ENCODE results near the gene RAD51B.

The RAD51B gene

GRCh38 chr14:67908052-67908754, 88.6 kb downstream of the RAD51B start:
- no peak for FAIRE-seq

DNA sequence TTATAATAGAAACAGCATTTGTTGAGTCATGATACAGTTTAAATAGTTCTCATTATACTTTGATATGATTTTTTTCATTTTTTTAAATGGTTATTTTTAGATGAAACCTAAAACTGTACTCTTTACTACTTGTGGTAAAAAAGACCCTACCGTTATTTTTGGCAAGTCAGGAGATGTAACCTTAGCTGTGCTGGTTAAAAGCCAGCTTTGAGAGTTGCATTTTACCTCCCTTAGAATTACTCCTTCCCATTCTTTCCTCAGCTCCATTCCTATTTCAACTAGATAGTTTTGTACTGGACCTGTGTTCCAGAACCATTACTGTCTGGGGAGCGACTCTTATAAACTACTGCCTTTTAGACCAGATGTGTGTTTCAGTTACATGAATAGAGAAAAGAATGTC, 92.0 kb downstream of the RAD51B start:
- FAIRE-seq: no peak

DNA sequence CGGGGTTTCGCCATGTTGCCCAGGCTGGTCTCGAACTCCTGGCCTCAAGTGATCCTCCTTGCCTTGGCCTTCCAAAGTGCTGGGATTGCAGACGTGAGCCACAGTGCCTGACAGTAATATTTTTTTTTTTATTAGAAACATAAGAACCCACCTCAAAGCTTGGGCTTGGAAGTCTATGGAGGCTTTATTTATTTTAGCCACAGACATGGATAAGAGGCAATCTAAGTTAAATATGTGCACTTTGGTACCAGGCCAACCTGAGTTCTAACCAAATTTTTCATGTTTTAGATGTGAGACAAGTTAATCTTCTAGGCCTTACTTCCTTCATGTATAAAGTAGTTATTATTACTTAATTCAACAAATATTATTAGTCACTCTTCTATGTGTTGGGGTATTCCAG, 96.9 kb downstream of the RAD51B start:
- FAIRE-seq: no peak

- FAIRE-seq: no peak
Observed at GRCh38 chr14:67917006-67917405, 97.4 kb downstream of the RAD51B start.

DNA sequence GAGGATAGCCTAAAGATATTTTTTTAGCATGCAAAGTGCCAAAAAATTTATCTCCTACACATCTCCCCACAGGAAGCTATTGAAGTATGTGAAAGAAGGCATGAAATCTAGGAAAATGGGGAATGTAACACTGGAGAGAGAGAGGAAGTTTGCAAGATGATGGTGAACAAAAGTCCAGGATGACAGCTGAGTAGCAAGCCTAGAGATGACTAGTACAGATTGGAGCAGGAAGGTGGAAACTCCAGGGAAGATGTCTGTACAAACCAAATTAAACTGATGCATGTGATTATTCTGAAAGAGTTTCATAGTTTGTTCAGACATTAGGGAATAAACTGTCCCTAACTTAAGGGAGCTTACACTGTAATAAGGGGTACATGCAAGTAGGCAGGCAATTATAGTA, 99.3 kb downstream of the RAD51B start:
- no peak for FAIRE-seq

DNA sequence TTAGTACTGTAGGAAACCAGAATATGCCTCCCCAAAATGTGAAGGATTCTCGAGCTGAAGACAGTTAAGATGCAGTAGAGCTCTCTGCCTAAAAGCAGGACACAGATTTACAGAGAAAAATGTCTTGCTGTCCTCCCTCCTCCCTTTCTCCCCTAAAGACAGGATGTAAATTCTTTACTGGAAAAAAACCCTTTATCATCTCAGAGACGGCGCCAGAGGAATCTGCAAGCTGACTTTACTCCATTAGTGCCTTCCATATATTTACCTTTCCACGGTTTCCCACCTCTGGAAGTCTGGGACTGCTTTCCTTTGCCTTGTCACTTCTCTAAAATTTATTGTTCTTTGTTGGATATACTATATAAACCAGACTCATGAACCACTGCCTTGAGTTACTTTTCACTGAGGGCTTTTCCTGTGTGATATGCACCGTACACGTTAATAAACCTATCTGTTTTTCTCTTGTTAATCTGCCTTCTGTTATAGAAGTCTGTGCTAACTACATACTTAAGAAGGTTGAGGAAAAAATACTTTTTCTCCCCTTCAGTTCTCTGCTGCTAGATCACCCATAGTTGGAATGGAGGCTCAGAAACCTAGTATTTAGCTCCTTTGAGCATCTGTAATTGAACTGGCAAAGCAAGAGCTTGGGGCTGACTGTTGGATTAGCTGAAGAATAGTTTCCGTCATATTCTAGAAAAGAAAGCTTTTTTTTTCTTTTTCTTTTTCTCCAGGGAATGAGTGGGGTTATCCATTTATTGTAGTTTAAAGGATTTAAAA, 99.9 kb downstream of the RAD51B start:
- no peak for FAIRE-seq

- FAIRE-seq: no peak
Observed at GRCh38 chr14:67926821-67927220, 107.2 kb downstream of the RAD51B start.

DNA sequence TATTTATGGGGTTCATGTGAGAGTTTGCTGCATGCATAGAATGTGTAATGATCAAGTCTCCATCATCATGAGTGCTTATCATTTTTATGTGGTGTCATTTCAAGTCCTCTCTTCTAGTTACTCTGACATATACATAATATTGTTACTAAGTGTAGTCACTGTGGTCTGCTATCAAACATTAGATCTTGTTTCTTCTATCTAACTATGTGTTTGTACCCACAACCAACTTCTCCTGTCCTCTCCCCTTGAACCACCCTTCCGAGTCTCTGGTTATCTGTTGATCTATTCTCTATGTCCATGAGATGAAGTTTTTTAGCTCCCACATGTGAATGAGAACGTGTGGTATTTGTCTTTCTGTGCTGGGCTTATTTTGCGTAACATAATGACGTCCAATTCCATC, 107.7 kb downstream of the RAD51B start:
- FAIRE-seq: no peak

DNA sequence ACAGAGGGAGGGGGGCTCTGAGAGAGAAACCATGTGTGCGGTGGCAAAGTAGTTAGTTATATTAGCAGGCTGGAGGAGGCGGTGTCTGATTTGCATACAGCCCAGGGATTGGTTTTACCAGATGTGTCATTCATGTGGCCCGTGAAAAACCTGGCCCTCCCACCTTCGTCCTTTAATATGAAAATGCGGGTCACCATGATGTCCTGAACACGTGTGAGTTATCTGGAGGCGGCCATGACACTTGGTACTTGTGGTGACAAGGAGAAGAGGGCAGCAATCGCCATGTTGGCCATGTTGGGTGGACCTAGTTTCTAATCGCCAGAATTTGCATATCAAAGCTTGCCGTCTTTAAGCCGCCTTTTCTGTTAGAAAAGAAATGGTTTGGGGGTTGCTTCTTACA, 108.8 kb downstream of the RAD51B start:
- no peak for FAIRE-seq

GRCh38 chr14:67932708-67933246, 113.2 kb downstream of the RAD51B start:
- no peak for FAIRE-seq

GRCh38 chr14:67933266-67933665, 113.7 kb downstream of the RAD51B start:
- no peak for FAIRE-seq

DNA sequence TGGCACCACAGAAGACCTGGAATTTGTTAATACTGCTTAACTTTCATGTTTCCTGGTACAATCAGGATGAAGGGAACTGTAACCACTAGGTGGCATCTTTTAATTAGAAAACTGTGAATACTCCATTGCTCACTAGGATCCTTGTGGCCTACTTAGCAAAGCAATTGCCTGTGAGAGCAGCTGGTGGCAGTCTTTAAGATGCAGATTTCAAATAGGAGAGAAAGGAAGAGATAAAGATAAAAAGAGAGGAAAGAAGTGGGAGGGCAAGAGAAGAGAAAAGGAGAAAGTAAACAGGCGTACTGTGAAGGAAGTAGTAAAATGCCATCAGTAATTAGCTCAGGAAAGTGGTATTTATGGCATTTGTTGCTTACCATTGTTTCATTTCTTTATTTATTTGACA, 114.5 kb downstream of the RAD51B start:
- FAIRE-seq: peak; percentile 21

DNA sequence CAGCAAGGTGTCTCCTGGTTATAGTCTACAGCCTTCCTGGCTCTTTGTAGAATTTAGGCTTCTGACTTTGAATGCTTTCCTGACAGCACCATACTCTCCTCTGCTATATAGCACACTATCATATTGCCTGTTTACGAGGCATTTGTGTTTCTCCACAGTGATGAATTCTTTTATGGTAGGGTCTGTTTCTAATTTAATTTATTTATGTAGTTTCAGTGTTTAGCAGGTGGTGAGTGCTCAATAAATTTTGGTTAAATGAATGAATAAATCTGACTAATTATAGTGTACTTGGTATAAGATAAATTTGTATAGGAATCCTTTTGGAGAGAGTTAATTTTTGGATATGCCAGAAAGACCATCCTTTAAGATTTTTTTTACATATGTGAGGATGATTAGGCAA, 115.3 kb downstream of the RAD51B start:
- no peak for FAIRE-seq

DNA sequence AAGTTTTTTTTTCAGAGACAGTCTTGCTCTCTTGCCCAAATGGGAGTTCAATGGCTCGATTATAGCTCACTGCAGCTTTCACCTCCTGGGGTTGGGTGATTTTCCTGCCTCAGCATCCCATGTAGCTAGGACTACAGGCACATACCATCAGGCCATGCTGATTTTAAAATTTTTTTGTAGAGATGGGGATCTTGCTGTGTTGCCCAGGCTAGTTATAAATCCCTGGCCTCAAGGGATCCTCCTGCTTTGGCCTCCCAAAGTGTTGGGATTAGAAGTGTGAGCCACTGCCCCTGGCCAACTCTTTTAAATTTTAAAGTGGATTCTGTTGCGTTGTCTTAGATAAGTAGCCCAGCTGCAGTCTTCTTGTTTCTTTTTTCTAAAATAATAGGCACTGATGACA, 115.8 kb downstream of the RAD51B start:
- FAIRE-seq: no peak

GRCh38 chr14:67938071-67938470, 118.5 kb downstream of the RAD51B start:
- FAIRE-seq: no peak

DNA sequence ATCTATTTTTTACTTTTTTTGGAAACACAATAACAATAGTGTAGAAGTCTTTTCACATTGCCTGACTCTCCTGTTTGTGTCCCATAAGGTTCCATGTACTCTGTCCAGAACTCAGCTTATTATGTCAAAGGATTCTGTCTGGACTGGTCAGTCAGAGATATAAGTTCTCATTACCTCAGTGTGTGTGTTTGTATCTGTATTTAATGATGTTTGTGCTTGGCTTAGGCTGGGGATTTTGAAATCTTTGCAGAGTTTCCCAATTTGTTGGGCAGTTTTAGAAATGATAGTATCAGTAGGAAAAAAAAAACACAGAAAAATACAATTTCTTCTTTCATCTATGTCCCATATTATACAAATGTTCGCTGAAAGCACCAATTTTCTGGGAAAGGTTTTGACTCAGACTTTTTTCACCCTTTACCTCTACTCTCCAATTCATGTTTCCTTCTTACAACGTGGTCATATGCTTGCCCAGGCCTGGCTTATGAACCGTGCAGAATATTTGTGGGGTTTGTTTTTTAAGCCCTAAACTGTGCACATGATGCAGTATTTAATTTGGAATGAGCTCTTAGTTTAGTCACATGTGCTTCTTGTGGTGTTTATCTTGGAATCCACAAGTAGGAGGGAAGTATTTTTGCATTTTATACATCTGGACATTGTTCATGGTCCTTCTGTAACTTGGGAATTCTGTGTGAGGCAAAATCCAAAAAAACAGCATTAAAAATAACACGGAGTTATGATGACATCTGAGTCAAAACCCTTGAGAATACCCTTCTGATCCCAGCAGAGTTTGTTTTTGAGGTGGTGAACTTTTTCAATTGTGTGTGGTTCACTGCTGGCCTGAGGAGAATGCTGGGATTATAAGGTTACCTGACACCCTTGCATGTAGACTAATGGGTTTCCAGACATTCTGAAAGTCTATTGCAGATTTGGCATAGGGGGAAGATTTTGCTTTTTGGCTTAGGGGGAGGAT, 121.2 kb downstream of the RAD51B start:
- FAIRE-seq: no peak

GRCh38 chr14:67941456-67942018, 122.0 kb downstream of the RAD51B start:
- FAIRE-seq: no peak

GRCh38 chr14:67942080-67942710, 122.6 kb downstream of the RAD51B start:
- FAIRE-seq: no peak

GRCh38 chr14:67943947-67944346, 124.4 kb downstream of the RAD51B start:
- FAIRE-seq: no peak

GRCh38 chr14:67944605-67945004, 125.0 kb downstream of the RAD51B start:
- FAIRE-seq: no peak

GRCh38 chr14:67949771-67950170, 130.2 kb downstream of the RAD51B start:
- no peak for FAIRE-seq

DNA sequence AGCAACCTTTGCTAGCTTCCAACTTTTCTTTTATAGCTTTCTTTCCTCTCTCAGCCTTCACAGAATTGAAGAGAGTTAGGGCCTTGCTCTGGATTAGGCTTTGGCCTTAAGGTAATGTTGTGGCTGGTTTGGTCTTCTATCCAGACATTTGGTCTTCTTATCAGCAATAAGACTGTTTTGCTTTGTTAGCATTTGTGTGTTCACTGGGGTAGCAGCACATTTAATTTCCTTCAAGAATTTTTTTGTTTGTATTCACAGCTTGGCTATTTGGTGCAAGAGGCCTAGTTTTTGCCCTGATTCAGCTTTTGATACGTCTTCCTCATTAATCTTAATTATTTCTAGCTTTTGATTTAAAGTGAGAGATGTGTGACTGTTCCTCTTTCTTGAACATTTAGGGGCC, 130.8 kb downstream of the RAD51B start:
- no peak for FAIRE-seq
